ENCODE data around the gene MYL9. TPM values are rescaled to one million over a fixed set of nuclear protein-coding genes. Genes with fewer than 3 reads are reported as not detected.

MYL9 gene
- total RNA-seq, 1 experiment from 2014 or later, result 49.3 TPM

- no peak overlapping the region for H3K27ac ChIP-seq (ENCODE audit: low read depth, low read length)
- H3K4me1 ChIP-seq (ENCODE audit: control insufficient read depth in 1 of 2, insufficient read depth in 2 of 2, low read length in 2 of 2), result peaks cover 5 to 9% of the 10 kb centered on the region in 2 experiments; a peak in 3 of 4 replicates
- no peaks in the 10 kb centered on the region for H3K27me3 ChIP-seq (ENCODE audit: insufficient read depth, low read length)
- H3K4me2 ChIP-seq (ENCODE audit: low read length), result no peak overlapping the region
- no peak overlapping the region for H2AFZ ChIP-seq (ENCODE audit: low read depth, low read length, poor library complexity, severe bottlenecking)
- intact Hi-C loops (cut with micrococcal nuclease), result no loop called here
- H3K9me3 ChIP-seq (ENCODE audit: control insufficient read depth in 1 of 2, insufficient read depth in 1 of 2, low read depth in 1 of 2, low read length in 2 of 2), result no peaks in the 10 kb centered on the region
- H3K36me3 ChIP-seq (ENCODE audit: control insufficient read depth in 1 of 2, insufficient read depth in 2 of 2, low read length in 2 of 2), result no peaks in the 10 kb centered on the region
- no peak overlapping the region for H3K9ac ChIP-seq (ENCODE audit: low read length)
- no peak overlapping the region for H3K4me3 ChIP-seq (replicated peaks in 1 of 2; ENCODE audit: low read depth in 1 of 2, low read length in 2 of 2)
- ChIA-PET RAD21 (ENCODE audit: low non-redundant PET in 1 of 2, low total read pairs in 2 of 2, uncharacterized antibody in 2 of 2, unreplicated experiment in 2 of 2) (no interaction called here), POLR2A (interaction anchor here (1.4 kb wide), 1 partner anchor 12 kb away, joined by 8 read pairs; the partner anchor contains the start of gene RAB5IF), CTCF (interaction anchor here (1.3 to 2.5 kb wide), 4 partner anchors 8 to 12 kb away, joined by 3 to 12 read pairs (median 9); partner anchors contain the start of gene RAB5IF)
- no peak for DNase-seq (ENCODE audit: low read depth, low spot score)
- no TSS peak for BruUV-seq (replicated peaks)
- no peaks in the 10 kb centered on the region for H4K20me1 ChIP-seq (ENCODE audit: insufficient read depth)
- H3K79me2 ChIP-seq (ENCODE audit: insufficient read depth, low read length), result no peaks in the 10 kb centered on the region
- TF ChIP-seq MAX (IDR thresholded peaks at IDR 0.05), result no peak
- no peak for TF ChIP-seq POLR2AphosphoS5 (IDR thresholded peaks at IDR 0.05; ENCODE audit: low read depth, low read length)
- TF ChIP-seq ELF1 (IDR thresholded peaks at IDR 0.05; ENCODE audit: borderline replicate concordance, low read depth), result no peak
- TF ChIP-seq ATF3 (IDR thresholded peaks at IDR 0.05), result no peak
- no peak for TF ChIP-seq CTCF (IDR thresholded peaks at IDR 0.05 in 2 of 3, conservative IDR thresholded peaks at IDR 0.05 in 1 of 3; ENCODE audit: borderline replicate concordance in 1 of 3, insufficient read depth in 1 of 3, low read depth in 2 of 3, low read length in 2 of 3)
- no peak for TF ChIP-seq SIN3A (IDR thresholded peaks at IDR 0.05; ENCODE audit: low read depth)
- TF ChIP-seq EGR1 (IDR thresholded peaks at IDR 0.05; ENCODE audit: low read depth), result no peak
- no peak for TF ChIP-seq ZFX (IDR thresholded peaks at IDR 0.05)
- TF ChIP-seq ZNF274 (IDR thresholded peaks at IDR 0.05; ENCODE audit: low read depth, low read length), result no peak
- H3K9me2 ChIP-seq (ENCODE audit: insufficient read depth), result no peaks in the 10 kb centered on the region
- no peak for ATAC-seq
Observed at GRCh38 chr20:36593347-36593929, 52.1 kb downstream of the MYL9 start.

Measured in HCT116 (cell line).